ENCODE data around the gene MYO10.

DNA sequence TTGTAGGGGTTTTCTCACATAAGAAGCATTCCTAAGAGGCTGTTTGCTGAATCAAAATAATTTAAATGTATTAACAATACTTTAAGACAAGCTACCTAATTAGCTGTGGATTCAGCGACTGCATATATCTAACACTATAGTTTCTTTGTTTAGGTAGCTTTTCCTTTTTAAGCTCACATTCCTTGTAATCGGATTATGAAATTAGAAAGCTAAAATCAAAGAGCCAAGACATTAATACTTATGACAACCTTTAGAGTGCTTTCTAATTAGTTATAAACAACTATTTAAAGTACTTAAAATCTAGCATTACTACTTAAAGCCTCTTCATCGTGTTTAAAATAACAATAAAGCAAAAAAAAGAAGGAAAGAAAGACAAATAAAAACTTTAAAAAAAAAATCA, 182.0 kb downstream of the MYO10 start:
- TF ChIP-seq, protein P1, sequence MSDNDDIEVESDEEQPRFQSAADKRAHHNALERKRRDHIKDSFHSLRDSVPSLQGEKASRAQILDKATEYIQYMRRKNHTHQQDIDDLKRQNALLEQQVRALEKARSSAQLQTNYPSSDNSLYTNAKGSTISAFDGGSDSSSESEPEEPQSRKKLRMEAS (IDR thresholded peaks at IDR 0.05; ENCODE audit: insufficient read depth, insufficient read length), result no peak
- TF ChIP-seq, protein P2, sequence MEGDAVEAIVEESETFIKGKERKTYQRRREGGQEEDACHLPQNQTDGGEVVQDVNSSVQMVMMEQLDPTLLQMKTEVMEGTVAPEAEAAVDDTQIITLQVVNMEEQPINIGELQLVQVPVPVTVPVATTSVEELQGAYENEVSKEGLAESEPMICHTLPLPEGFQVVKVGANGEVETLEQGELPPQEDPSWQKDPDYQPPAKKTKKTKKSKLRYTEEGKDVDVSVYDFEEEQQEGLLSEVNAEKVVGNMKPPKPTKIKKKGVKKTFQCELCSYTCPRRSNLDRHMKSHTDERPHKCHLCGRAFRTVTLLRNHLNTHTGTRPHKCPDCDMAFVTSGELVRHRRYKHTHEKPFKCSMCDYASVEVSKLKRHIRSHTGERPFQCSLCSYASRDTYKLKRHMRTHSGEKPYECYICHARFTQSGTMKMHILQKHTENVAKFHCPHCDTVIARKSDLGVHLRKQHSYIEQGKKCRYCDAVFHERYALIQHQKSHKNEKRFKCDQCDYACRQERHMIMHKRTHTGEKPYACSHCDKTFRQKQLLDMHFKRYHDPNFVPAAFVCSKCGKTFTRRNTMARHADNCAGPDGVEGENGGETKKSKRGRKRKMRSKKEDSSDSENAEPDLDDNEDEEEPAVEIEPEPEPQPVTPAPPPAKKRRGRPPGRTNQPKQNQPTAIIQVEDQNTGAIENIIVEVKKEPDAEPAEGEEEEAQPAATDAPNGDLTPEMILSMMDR (IDR thresholded peaks at IDR 0.05; ENCODE audit: extremely low read depth in 1 of 2, insufficient read depth in 1 of 2, low read depth in 1 of 2, low read length in 2 of 2), result no peak
- TF ChIP-seq POLR2A (IDR thresholded peaks at IDR 0.05; ENCODE audit: low read depth, low read length) (no peak), MYC (IDR thresholded peaks at IDR 0.05; ENCODE audit: low read depth, low read length) (no peak), POLR2AphosphoS5 (IDR thresholded peaks at IDR 0.05; ENCODE audit: insufficient read depth, low read depth, low read length) (no peak)
